ENCODE measurements around the gene ESR1.
"Not testable (repeated sequence)": the region's sequence is repeated elsewhere in the genome, so short reads cannot be mapped to it uniquely, and the experiment has no call there.

ESR1 gene

DNA sequence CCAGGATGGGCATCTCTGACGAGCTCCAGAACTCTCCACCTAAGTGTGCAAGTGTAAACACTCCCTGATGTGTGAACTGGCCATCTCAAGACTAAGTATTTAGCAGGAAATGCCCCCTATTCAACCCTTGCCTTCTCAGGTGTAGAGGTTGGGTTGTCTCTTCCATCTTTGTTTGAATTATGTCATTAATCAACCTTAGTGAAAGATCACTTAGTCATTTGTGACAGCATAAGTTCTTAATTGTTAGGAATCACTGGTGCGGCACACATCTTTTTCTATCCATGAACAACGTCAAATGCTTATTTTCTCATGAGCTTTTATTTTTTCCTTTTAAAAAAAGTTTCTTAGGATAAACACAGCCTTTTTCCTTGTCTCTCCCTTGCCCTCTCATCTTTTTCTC lies 151.6 kb downstream of the ESR1 start:
- in situ Hi-C loops (cut with HindIII; ENCODE audit: low sequenced_read_pairs), result no loop called here
- no peak for DNase-seq (ENCODE audit: low read depth, low spot score)
- TF ChIP-seq, protein P1, sequence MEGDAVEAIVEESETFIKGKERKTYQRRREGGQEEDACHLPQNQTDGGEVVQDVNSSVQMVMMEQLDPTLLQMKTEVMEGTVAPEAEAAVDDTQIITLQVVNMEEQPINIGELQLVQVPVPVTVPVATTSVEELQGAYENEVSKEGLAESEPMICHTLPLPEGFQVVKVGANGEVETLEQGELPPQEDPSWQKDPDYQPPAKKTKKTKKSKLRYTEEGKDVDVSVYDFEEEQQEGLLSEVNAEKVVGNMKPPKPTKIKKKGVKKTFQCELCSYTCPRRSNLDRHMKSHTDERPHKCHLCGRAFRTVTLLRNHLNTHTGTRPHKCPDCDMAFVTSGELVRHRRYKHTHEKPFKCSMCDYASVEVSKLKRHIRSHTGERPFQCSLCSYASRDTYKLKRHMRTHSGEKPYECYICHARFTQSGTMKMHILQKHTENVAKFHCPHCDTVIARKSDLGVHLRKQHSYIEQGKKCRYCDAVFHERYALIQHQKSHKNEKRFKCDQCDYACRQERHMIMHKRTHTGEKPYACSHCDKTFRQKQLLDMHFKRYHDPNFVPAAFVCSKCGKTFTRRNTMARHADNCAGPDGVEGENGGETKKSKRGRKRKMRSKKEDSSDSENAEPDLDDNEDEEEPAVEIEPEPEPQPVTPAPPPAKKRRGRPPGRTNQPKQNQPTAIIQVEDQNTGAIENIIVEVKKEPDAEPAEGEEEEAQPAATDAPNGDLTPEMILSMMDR (IDR thresholded peaks at IDR 0.05; ENCODE audit: low read depth, low read length), result no peak
- no peak overlapping the region for H3K4me3 ChIP-seq (ENCODE audit: low read depth, low read length)

DNA sequence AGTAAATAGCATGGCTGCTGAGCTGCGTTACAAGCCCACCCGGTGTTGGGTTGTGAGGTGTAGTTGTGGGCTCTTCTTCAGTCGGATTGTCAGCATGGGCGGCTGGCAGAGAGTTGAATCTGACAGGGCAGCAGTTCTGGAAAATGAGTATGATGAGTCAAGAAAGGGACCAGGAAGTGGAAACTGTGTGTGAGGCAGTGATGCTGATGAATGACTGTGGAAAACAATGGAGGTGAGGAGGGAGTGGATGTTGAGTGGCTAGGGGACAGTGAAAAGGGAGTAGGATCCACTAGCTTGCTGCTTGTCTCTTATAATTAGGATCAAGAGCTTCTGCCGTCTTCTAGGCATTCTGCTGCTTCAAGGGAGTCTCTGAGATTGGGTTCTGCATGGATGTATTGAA lies 154.3 kb downstream of the ESR1 start:
- H3K4me3 ChIP-seq (ENCODE audit: low read depth, low read length), result no peak overlapping the region
- in situ Hi-C loops (cut with HindIII; ENCODE audit: low sequenced_read_pairs), result no loop called here
- TF ChIP-seq, protein P1 (IDR thresholded peaks at IDR 0.05; ENCODE audit: low read depth, low read length), result no peak
- no peak for DNase-seq (ENCODE audit: low read depth, low spot score)

DNA sequence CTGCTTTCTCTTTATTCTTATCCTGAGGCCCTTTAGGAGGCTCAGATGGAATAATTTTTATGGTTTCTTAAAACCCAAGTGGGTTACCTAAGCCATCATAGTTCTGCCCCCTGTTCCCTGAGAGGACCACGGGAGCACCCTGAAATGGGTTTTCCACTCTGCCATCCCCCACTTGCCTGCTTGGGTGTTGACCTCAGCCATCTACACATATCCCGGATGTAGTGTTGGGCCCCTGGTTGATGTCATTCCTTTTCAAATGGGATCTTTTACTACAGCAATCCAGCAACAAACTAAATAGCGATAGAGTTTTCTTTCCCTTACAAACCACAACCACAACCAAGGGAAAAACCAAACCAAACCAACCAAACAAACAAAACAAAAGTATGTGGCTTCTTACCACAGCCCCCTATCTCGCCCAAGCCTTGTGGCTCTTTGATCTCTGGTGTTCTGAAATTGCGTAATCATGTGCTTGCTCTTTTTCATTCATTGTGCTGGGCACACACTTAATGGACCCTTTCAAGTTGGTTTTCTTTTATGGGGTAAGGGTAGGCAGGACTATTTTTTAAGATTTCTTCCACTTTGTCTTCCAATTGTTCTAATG lies 154.9 kb downstream of the ESR1 start:
- H3K4me3 ChIP-seq (ENCODE audit: low read depth, low read length), result no peak overlapping the region
- DNase-seq (ENCODE audit: low read depth, low spot score), result peak; percentile 74
- TF ChIP-seq, protein P1 (IDR thresholded peaks at IDR 0.05; ENCODE audit: low read depth, low read length), result no peak
- in situ Hi-C loops (cut with HindIII; ENCODE audit: low sequenced_read_pairs), result no loop called here

DNA sequence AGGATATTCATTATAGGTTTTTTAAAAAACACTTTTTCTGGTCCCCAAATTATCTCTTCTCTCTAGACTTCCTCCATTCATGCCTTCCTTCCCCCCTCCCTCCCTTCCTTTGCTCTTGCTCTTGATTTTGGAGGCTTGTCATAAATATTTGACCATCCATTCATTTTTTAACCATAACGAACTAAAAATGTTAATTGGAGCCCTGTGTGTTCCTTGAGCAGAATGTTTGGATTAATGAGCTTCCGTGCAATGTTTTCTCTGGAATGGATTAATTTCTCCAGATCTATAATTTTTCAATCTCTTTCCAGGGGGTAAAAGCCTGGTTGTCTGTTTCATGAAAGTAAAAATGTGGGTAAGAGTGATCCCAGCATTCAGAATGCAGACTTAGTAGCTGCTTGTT lies 155.5 kb downstream of the ESR1 start:
- in situ Hi-C loops (cut with HindIII; ENCODE audit: low sequenced_read_pairs), result no loop called here
- DNase-seq (ENCODE audit: low read depth, low spot score), result no peak
- no peak overlapping the region for H3K4me3 ChIP-seq (ENCODE audit: low read depth, low read length)
- TF ChIP-seq, protein P1 (IDR thresholded peaks at IDR 0.05; ENCODE audit: low read depth, low read length), result no peak

DNA sequence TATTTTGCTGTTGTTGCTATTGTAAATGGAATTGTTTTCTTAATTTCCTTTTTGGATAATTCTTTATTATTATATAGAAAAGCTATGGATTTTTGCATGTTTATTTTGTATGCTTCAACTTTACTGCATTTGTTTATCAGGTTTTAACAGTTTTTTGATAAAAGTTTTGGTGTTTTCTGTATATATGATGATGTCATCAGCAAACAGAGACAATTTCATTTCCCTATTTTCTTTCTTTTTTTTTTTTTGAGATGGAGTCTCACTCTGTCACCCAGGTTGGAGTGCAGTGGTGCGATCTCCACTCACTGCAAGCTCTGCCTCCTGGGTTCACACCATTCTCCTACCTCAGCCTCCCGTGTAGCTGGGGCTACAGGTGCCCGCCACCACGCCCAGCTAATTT lies 156.9 kb downstream of the ESR1 start:
- DNase-seq (ENCODE audit: low read depth, low spot score); H3K4me3 ChIP-seq (ENCODE audit: low read depth, low read length); in situ Hi-C loops (cut with HindIII; ENCODE audit: low sequenced_read_pairs): not testable (repeated sequence)

DNA sequence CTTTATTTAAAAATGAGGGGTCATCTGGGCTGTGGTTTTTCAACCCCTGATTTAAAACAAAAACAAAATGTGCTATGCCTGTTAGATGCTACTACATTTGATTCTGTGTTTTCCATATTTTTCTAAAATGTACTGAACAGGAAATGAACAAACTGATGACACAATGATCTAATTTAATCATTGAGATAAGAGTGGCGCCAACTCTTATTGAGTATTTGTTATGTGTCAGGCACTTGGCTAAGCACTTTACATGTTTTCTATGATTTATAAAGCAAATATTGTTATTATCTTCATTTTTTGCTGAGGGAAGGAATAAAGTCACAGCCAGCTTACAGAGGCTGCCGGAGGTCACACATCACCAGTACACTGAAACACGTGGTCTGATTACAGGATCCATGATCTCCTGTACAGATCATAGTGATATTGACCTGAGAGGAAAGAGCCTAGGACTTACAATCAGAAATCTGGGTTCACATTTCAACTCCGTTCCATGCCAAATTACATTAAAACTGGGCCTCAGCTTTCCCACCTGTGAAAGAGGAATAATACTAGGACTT lies 166.7 kb downstream of the ESR1 start:
- TF ChIP-seq, protein P1 (IDR thresholded peaks at IDR 0.05; ENCODE audit: low read depth, low read length), result no peak
- in situ Hi-C loops (cut with HindIII; ENCODE audit: low sequenced_read_pairs), result no loop called here
- H3K4me3 ChIP-seq (ENCODE audit: low read depth, low read length), result no peak overlapping the region
- no peak for DNase-seq (ENCODE audit: low read depth, low spot score)

DNA sequence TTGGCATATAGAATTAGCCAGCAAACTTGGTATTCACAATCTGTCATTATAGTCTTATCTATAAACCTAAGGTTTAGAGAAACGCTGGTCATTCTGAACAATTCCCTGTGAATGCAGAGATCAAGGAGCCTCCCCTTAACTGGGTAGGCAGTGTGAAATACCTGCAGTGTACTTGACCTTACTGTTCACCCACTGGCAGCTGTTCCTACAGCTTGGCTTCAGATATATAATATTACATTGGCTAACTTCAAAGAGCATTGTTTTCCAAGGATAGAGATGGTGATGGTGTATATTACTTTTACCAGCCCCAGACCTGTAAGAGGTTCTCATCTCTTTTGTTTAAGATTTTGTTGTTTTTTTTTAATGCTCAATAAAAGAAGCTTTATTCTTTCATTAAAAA lies 168.3 kb downstream of the ESR1 start:
- TF ChIP-seq, protein P1 (IDR thresholded peaks at IDR 0.05; ENCODE audit: low read depth, low read length), result no peak
- in situ Hi-C loops (cut with HindIII; ENCODE audit: low sequenced_read_pairs), result no loop called here
- H3K4me3 ChIP-seq (ENCODE audit: low read depth, low read length), result no peak overlapping the region
- no peak for DNase-seq (ENCODE audit: low read depth, low spot score)

DNA sequence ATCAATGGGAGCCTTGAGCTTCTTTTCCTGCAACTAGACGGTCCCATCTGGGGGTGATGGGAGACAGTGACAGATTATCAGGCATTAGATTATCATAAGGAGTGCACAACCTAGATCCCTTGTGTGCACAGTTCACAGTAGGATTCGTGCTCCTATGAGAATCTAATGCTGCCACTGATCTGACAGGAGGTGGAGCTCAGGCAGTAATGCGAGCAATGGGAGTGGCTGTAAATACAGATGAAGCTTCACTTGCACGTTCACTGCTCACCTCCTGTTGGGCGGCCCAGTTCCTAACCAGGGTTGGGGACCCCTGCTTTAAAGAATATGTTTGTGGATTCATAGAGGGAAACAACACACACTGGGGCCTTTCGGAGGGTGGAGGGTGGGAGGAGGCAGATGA lies 180.7 kb downstream of the ESR1 start:
- DNase-seq (ENCODE audit: low read depth, low spot score); H3K4me3 ChIP-seq (ENCODE audit: low read depth, low read length); in situ Hi-C loops (cut with HindIII; ENCODE audit: low sequenced_read_pairs): not testable (repeated sequence)

All from astrocyte of the spinal cord (primary cell).